GM12878 (cell line): ENCODE results near the gene FOXJ1. TPM values are rescaled to one million over a fixed set of nuclear protein-coding genes. Genes with fewer than 3 reads are reported as not detected.

Experiments used
- ATAC-seq: fragments of 200-7000 bp; cut with Tn5 transposase; 3 replicates; pipeline ENCODE4 v1.9.1; 2020; ENCODE audit warnings: mild to moderate bottlenecking, moderate library complexity
- BruUV-seq: library from RNA; stranded (reverse); fragments of 400-500 nt; replicated peaks from 2 replicates; lab custom pipeline; 2021; lab: Mats Ljungman, UMichigan
- CTCF ChIA-PET: fragments of 300-600 bp; sonication (Branson Sonifier 250); formaldehyde crosslinking; extraction: SDS; loops from one replicate; lab custom pipeline; 2021; ENCODE audit warnings: inconsistent platforms; lab: Yijun Ruan, JAX
- POLR2A ChIA-PET: fragments of 350-600 bp; formaldehyde crosslinking; extraction: SDS; loops from one replicate; lab custom pipeline; 2021; ENCODE audit warnings: inconsistent platforms; lab: Charles Lee
- RAD21 ChIA-PET: fragments of 300-600 bp; sonication (Branson Sonifier 250); formaldehyde crosslinking; loops from one replicate; lab custom pipeline; 2023; ENCODE audit warnings: antibody characterized with exemption; ENCODE audit not compliant: unreplicated experiment; lab: Charles Lee
- SMC1A ChIA-PET: fragments of 300-600 bp; sonication (Branson Sonifier 250); formaldehyde crosslinking; loops from one replicate; lab custom pipeline; 2023; ENCODE audit not compliant: unreplicated experiment, uncharacterized antibody; lab: Charles Lee
- DNase-seq: peaks from one replicate; pipeline ENCODE4 v3.0.0-alpha.2; 2011; ENCODE audit warnings: low read depth, low spot score
- FAIRE-seq: peaks from 3 replicates; lab custom pipeline; 2011; peaks lifted over from hg19 to GRCh38; lab: Jason Lieb, UNC
- H2AFZ ChIP-seq: 2 replicates; pipeline ENCODE4 v1.6.0; 2011; ENCODE audit warnings: low read depth, low read length, control low read depth; ENCODE audit not compliant: control insufficient read depth
- H3K27ac ChIP-seq: 2 replicates; pipeline ENCODE4 v1.5.1; 2011; ENCODE audit warnings: control low read depth; ENCODE audit not compliant: control insufficient read depth, insufficient read depth
- H3K27me3 ChIP-seq, 2 experiments: replicated peaks in 1 of 2; 2 replicates each; pipeline versions ENCODE4 v1.6.0 to v1.6.1; 2011; ENCODE audit warnings: low read length in 1 of 2; ENCODE audit not compliant: control insufficient read depth in 2 of 2, insufficient read depth in 2 of 2
- H3K36me3 ChIP-seq, 2 experiments: 2 replicates each; pipeline ENCODE4 v1.5.1; 2011; ENCODE audit warnings: low read length in 1 of 2; ENCODE audit not compliant: control insufficient read depth in 2 of 2, insufficient read depth in 2 of 2
- H3K4me1 ChIP-seq: 2 replicates; pipeline ENCODE4 v1.6.1; 2011; ENCODE audit warnings: mild to moderate bottlenecking, low read length, moderate library complexity, mixed read lengths; ENCODE audit not compliant: control insufficient read depth, insufficient read depth
- H3K4me2 ChIP-seq: 2 replicates; pipeline ENCODE4 v1.6.0; 2011; ENCODE audit warnings: control low read depth; ENCODE audit not compliant: control insufficient read depth, insufficient read depth
- H3K4me3 ChIP-seq: fragments of 200-600 bp; sonication (generic); 2 replicates; pipeline ENCODE4 v1.5.1; 2016
- H3K79me2 ChIP-seq: 2 replicates; pipeline ENCODE4 v1.6.0; 2011; ENCODE audit warnings: low read length; ENCODE audit not compliant: control insufficient read depth, insufficient read depth
- H3K9ac ChIP-seq: 2 replicates; pipeline ENCODE4 v1.8.0; 2011; ENCODE audit warnings: low read length, control low read depth, mixed read lengths; ENCODE audit not compliant: control insufficient read depth, insufficient read depth
- H3K9me3 ChIP-seq: replicated peaks from 3 replicates; pipeline ENCODE4 v1.5.1; 2011; ENCODE audit warnings: mild to moderate bottlenecking, low read length; ENCODE audit not compliant: control insufficient read depth, insufficient read depth
- H4K20me1 ChIP-seq: 2 replicates; pipeline ENCODE4 v1.6.0; 2011; ENCODE audit not compliant: control insufficient read depth, insufficient read depth
- BACH1 ChIP-seq: fragments of 450-650 bp; IDR thresholded peaks from 2 replicates; pipeline ENCODE4 v1.6.1; 2017; ENCODE audit warnings: mild to moderate bottlenecking, borderline replicate concordance
- CTCF ChIP-seq, 3 experiments: IDR thresholded peaks in 2 of 3; conservative IDR thresholded peaks in 1 of 3; 2 replicates each; pipeline ENCODE4 v1.5.1; 2011; ENCODE audit warnings: low read depth in 3 of 3, low read length in 3 of 3, mild to moderate bottlenecking in 3 of 3, control low read depth in 2 of 3, moderate library complexity in 2 of 3, inconsistent platforms in 1 of 3, mixed read lengths in 1 of 3; ENCODE audit not compliant: control insufficient read depth in 2 of 3, insufficient read depth in 1 of 3; ENCODE audit errors: extremely low read depth in 1 of 3
- EGR1 ChIP-seq, 2 experiments: IDR thresholded peaks; 1 replicate in 1 of 2; 2 replicates in 1 of 2; pipeline ENCODE4 v1.6.1; 2011 to 2012; ENCODE audit warnings: low read depth in 2 of 2, low read length in 2 of 2, borderline replicate concordance in 1 of 2, mild to moderate bottlenecking in 1 of 2, moderate library complexity in 1 of 2
- MEF2A ChIP-seq: IDR thresholded peaks from 2 replicates; pipeline ENCODE4 v1.6.1; 2011; ENCODE audit warnings: low read depth, mild to moderate bottlenecking, low read length, moderate library complexity; ENCODE audit not compliant: insufficient read depth
- NFXL1 ChIP-seq: fragments of 450-650 bp; IDR thresholded peaks from 2 replicates; pipeline ENCODE4 v1.6.1; 2017; ENCODE audit warnings: antibody characterized with exemption, mild to moderate bottlenecking, borderline replicate concordance
- NRF1 ChIP-seq: conservative IDR thresholded peaks from 2 replicates; pipeline ENCODE4 v1.6.1; 2011; ENCODE audit warnings: mild to moderate bottlenecking, low read depth, low read length, improper control_type of control experiment
- RAD21 ChIP-seq: IDR thresholded peaks from 2 replicates; pipeline ENCODE4 v1.6.1; 2011; ENCODE audit warnings: mild to moderate bottlenecking, low read depth, low read length, moderate library complexity; ENCODE audit not compliant: insufficient read depth
- STAT3 ChIP-seq: IDR thresholded peaks from 2 replicates; pipeline ENCODE4 v1.6.1; 2011; ENCODE audit warnings: low read depth, low read length, improper control_type of control experiment
- WRNIP1 ChIP-seq: IDR thresholded peaks from 2 replicates; pipeline ENCODE4 v1.6.1; 2011; ENCODE audit warnings: low read depth, low read length, improper control_type of control experiment, borderline replicate concordance
- ZZZ3 ChIP-seq: IDR thresholded peaks from 2 replicates; pipeline ENCODE4 v1.6.1; 2011; ENCODE audit warnings: low read depth; ENCODE audit not compliant: control insufficient read depth, insufficient read length
- WGBS: methylation state at CpG from one replicate; pipeline ENCODE4 v1.1.6; 2016; ENCODE audit warnings: low lambda C conversion rate; ENCODE audit not compliant: insufficient replicate concordance, insufficient coverage; ENCODE audit errors: missing lambda C conversion rate; 5-methylcytosine and 5-hydroxymethylcytosine counted together
- in situ Hi-C: fragments of 300-500 bp; cut with MboI; formaldehyde crosslinking; loops from 9 replicates; pipeline ENCODE4 v1.14.3; 2018; ENCODE audit warnings: mixed read lengths
- intact Hi-C: fragments of 100-400 bp; cut with micrococcal nuclease; formaldehyde crosslinking; loops from one replicate; pipeline ENCODE4 v1.14.2; 2022; ENCODE audit not compliant: unreplicated experiment
- polyA plus RNA-seq, 11 experiments: library from polyadenylated mRNA; depleted of rRNA in 4 of 11; unstranded in 6 of 11; stranded (reverse) in 5 of 11; fragments of >200 nt; fragmentation: Nextera tagmentation in 4 of 11; fragmentation: Illumina TruSeq in 1 of 11; extraction: Ambion mirVana in 4 of 11; extraction: Trizol in 1 of 11; gene quantifications; 1 replicate in 1 of 11; 2 replicates in 10 of 11; pipeline versions ENCODE4 v1.2.1 to v1.2.3, GENCODE V29; 2011 to 2016; ENCODE audit warnings: inconsistent platforms in 2 of 11, missing spikeins in 2 of 11, low read depth in 1 of 11
- total RNA-seq, 4 experiments: library from RNA; depleted of rRNA in 3 of 4; stranded (reverse); fragments of >200 nt in 3 of 4; fragmentation: Illumina TruSeq in 1 of 4; extraction: Trizol in 1 of 4; gene quantifications; 2 replicates each; pipeline versions ENCODE4 v1.2.1 to v1.2.3, GENCODE V29; 2013 to 2021
- TF ChIP-seq, protein P1 (sequence below): IDR thresholded peaks from 2 replicates; pipeline ENCODE4 v1.6.1; 2012; ENCODE audit warnings: low read depth, low read length, improper control_type of control experiment

FOXJ1 gene
- total and polyA plus RNA-seq, 10 of the 15 experiments (the other 5 are each of a cell fraction or from before 2014, with no cell fraction given), result not detected

DNA sequence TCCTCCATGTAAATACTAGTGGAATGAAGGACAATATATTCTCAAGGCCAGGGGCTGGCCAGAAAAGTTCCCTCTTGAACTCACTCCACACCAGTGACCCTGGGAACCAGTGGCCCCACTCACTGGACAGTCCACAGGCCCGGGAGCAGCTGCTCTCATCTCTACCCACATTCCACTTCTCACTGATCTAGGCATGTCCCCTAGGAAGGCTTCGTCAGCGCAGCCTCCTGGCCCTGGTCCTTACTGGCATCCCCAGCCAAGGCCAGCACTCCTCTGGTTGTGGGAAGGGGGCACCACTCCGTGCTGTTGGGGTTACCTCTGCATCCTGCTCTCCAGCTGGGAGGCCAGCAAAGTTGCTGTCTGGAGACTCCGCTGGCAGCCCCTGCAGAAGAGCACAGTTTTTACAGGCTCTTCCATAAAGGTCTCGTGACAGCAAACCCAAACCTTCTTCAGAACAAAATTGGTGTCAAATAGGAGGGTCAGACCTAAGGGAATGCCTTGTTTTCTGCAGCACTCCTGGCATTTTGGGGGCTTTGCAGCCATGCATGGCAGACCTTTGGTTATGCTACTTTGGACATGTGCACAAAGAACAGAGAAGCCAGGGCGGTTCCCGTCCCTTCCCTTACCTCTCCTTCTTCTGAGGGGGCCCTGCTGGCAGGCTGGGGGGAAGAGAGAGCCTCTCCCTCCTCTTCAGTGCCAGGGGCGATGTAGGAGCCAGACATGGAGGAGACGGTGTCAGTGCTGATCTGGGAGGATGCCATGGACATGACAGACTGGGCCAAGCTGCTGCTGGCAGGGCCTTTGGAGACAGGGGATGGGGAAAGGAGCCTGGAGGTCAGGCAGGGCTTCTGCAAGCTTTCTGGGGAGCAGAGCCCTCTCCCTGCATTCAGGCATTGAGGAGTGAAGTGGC is 14.1 kb upstream of the FOXJ1 start:
- ATAC-seq, result no peak
- no peak for FAIRE-seq
- WGBS, result 69% methylated on average over 10 of the region's 10 CpGs
- no peak overlapping the region for H3K27ac ChIP-seq
- ChIA-PET RAD21 (interaction anchor here (0.9 kb wide), 1 partner anchor 125 kb away, joined by 3 read pairs; no protein-coding TSS in a partner anchor), POLR2A (interaction anchor here (0.6 kb wide), 1 partner anchor 135 kb away, joined by 3 read pairs; no protein-coding TSS in a partner anchor), SMC1A (interaction anchor here (0.7 kb wide), 1 partner anchor 205 kb away, joined by 3 read pairs; no protein-coding TSS in a partner anchor), CTCF (interaction anchor here (1.2 kb wide), 1 partner anchor 32 kb away, joined by 4 read pairs; no protein-coding TSS in a partner anchor)
- H3K9me3 ChIP-seq, result no peaks in the 10 kb centered on the region
- DNase-seq, result no peak
- no peak overlapping the region for H2AFZ ChIP-seq
- intact Hi-C loops (no loop called here), in situ Hi-C loops (no loop called here)
- H3K27me3 ChIP-seq, result no peaks in the 10 kb centered on the region
- no peaks in the 10 kb centered on the region for H4K20me1 ChIP-seq
- no peak for TF ChIP-seq WRNIP1
- TF ChIP-seq EGR1 (IDR thresholded peaks at IDR 0.05; ENCODE audit: borderline replicate concordance in 1 of 2, low read depth in 2 of 2, low read length in 2 of 2), result no peak
- no peak for TF ChIP-seq STAT3
- no peak for TF ChIP-seq NRF1
- TF ChIP-seq CTCF (IDR thresholded peaks at IDR 0.05 in 2 of 3, conservative IDR thresholded peaks at IDR 0.05 in 1 of 3; ENCODE audit: control insufficient read depth in 2 of 3, extremely low read depth in 1 of 3, insufficient read depth in 1 of 3, low read depth in 3 of 3, low read length in 3 of 3), result no peak
- no peak for TF ChIP-seq MEF2A
- no peak for TF ChIP-seq ZZZ3
- TF ChIP-seq NFXL1, result no peak
- TF ChIP-seq RAD21, result no peak
- TF ChIP-seq BACH1, result no peak
- TF ChIP-seq, protein P1, sequence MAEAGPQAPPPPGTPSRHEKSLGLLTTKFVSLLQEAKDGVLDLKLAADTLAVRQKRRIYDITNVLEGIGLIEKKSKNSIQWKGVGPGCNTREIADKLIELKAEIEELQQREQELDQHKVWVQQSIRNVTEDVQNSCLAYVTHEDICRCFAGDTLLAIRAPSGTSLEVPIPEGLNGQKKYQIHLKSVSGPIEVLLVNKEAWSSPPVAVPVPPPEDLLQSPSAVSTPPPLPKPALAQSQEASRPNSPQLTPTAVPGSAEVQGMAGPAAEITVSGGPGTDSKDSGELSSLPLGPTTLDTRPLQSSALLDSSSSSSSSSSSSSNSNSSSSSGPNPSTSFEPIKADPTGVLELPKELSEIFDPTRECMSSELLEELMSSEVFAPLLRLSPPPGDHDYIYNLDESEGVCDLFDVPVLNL, result no peak
- no TSS peak for BruUV-seq
- no peak overlapping the region for H3K4me3 ChIP-seq
- H3K9ac ChIP-seq, result no peak overlapping the region
- H3K4me2 ChIP-seq, result no peak overlapping the region
- no peaks in the 10 kb centered on the region for H3K79me2 ChIP-seq
- H3K36me3 ChIP-seq, result no peaks in the 10 kb centered on the region
- no peaks in the 10 kb centered on the region for H3K4me1 ChIP-seq
